SU-DHL-6 (cell line): ENCODE results near the gene ZNF668.
A peak's percentile ranks its signal among the peaks of the same experiment; 100 is the strongest.

Experiments used
- H2AFZ ChIP-seq: fragments of 200-600 bp; sonication (generic); 2 replicates; pipeline ENCODE4 v1.6.1; 2014; ENCODE audit warnings: low read depth, mild to moderate bottlenecking, moderate library complexity, mixed read lengths, antibody characterized with exemption, low read length; ENCODE audit not compliant: severe bottlenecking
- H3F3A ChIP-seq: fragments of 200-600 bp; shearing (Covaris generic); 2 replicates; pipeline ENCODE4 v1.6.0; 2016; ENCODE audit warnings: antibody characterized with exemption, mild to moderate bottlenecking; ENCODE audit not compliant: insufficient read depth
- H3K27ac ChIP-seq: fragments of 200-600 bp; sonication (generic); 2 replicates; pipeline ENCODE4 v1.5.1; 2016; ENCODE audit warnings: low read depth, mild to moderate bottlenecking, low read length, moderate library complexity, mixed read lengths
- H3K27me3 ChIP-seq: fragments of 200-600 bp; sonication (generic), shearing (Covaris generic); 2 replicates; pipeline ENCODE4 v1.6.0; 2014; ENCODE audit warnings: mild to moderate bottlenecking, low read length
- H3K36me3 ChIP-seq: fragments of 200-600 bp; sonication (generic); 2 replicates; pipeline ENCODE4 v1.6.1; 2014; ENCODE audit warnings: mild to moderate bottlenecking, low read length, mixed read lengths
- H3K4me2 ChIP-seq: fragments of 300-600, 200-600 bp; shearing (Covaris generic), sonication (generic); 2 replicates; pipeline ENCODE4 v1.6.0; 2014; ENCODE audit warnings: low read length, low read depth, mild to moderate bottlenecking; ENCODE audit not compliant: poor library complexity, severe bottlenecking
- H3K4me3 ChIP-seq: fragments of 200-600 bp; sonication (generic); 2 replicates; pipeline ENCODE4 v1.5.1; 2014; ENCODE audit warnings: antibody characterized with exemption, low read length, mild to moderate bottlenecking, mixed read lengths; ENCODE audit not compliant: insufficient read depth, poor library complexity, severe bottlenecking
- H3K79me2 ChIP-seq: fragments of 200-600 bp; sonication (generic); 2 replicates; pipeline ENCODE4 v1.6.1; 2014; ENCODE audit warnings: mild to moderate bottlenecking, low read length, moderate library complexity; ENCODE audit not compliant: insufficient read depth
- H3K9ac ChIP-seq: fragments of 200-600 bp; sonication (generic); 2 replicates; pipeline ENCODE4 v1.7.0; 2014; ENCODE audit warnings: mild to moderate bottlenecking, low read length
- H3K9me2 ChIP-seq: fragments of 200-600 bp; sonication (generic); replicated peaks from 2 replicates; pipeline ENCODE4 v1.6.1; 2014; ENCODE audit warnings: low read length; ENCODE audit not compliant: insufficient read depth
- H3K9me3 ChIP-seq: fragments of 200-600 bp; sonication (generic); 2 replicates; pipeline ENCODE4 v1.6.1; 2014; ENCODE audit warnings: low read length, mixed read lengths; ENCODE audit not compliant: insufficient read depth
- H4K20me1 ChIP-seq: fragments of 200-600 bp; sonication (generic); 2 replicates; pipeline ENCODE4 v1.6.1; 2014; ENCODE audit warnings: low read depth, mild to moderate bottlenecking, antibody characterized with exemption, low read length, moderate library complexity, mixed read lengths
- CTCF ChIP-seq: fragments of 200-600 bp; sonication (generic); IDR thresholded peaks from one replicate; pipeline ENCODE4 v1.5.1; 2017; ENCODE audit warnings: antibody characterized with exemption, mild to moderate bottlenecking, low read length, moderate library complexity; ENCODE audit not compliant: insufficient read depth, poor library complexity, severe bottlenecking
- EZH2phosphoT487 ChIP-seq: fragments of 200-600 bp; sonication (generic), shearing (Covaris generic); conservative IDR thresholded peaks from 2 replicates; pipeline ENCODE4 v1.6.1; 2018; ENCODE audit warnings: mild to moderate bottlenecking, antibody characterized with exemption, low read length, moderate library complexity, mixed read lengths

Gene ZNF668

GRCh38 chr16:31117384-31118222 is 43.6 kb upstream of the ZNF668 start, which contains the start of gene KAT8:
Gene KAT8, plus strand, starts transcription at chr16:31117664. Its CDS starts 18 bp downstream, at chr16:31117682.
- Histone ChIP-seq H2AFZ (peak within 1 kb of the TSS; percentile 77), H3K27ac (peak within 1 kb of the TSS; percentile 73)
- TF ChIP-seq CTCF: no peak
- TF ChIP-seq EZH2phosphoT487: no peak

DNA sequence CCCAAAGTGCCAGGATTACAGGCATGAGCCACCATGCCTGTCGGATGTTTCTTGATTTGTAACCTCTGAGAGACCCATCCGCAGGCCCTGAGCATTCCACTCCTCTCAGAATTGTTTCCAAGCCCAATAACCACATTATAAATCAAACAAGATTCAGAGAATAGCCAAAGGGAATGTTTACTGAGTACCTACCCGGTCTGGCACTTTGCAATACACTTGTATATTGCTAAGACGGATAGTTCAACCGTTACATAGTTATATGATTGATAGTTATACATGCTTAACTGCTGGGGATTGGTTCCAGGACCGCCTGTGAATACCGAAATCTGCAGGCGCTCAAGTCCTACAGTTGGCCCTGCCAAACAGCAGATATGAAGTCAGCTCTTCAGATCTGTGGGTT is 40.4 kb upstream of the ZNF668 start:
- H3K27me3 ChIP-seq: no peaks in the 10 kb centered on the region
- no peak overlapping the region for H3K9ac ChIP-seq
- H3K4me3 ChIP-seq: no peak overlapping the region
- TF ChIP-seq EZH2phosphoT487 (no peak), CTCF (no peak)
- peaks cover 20% of the 10 kb centered on the region for H3K79me2 ChIP-seq
- no peak overlapping the region for H3K27ac ChIP-seq
- H3K36me3 ChIP-seq: no peaks in the 10 kb centered on the region
- H3F3A ChIP-seq: 0 out of 2 replicates have a peak, but pooled peaks cover 5% of the 10 kb centered on the region
- H3K4me2 ChIP-seq: no peak overlapping the region
- no peaks in the 10 kb centered on the region for H3K9me3 ChIP-seq
- H4K20me1 ChIP-seq: peaks cover 8% of the 10 kb centered on the region; the same call in 1 of the 2 replicates
- no peak overlapping the region for H2AFZ ChIP-seq
- H3K9me2 ChIP-seq: no peaks in the 10 kb centered on the region

More at GRCh38 chr16:31117384-31118222, 43.6 kb upstream of the ZNF668 start, which contains the start of gene KAT8:
- Histone ChIP-seq H4K20me1 (peaks cover 8% of the 10 kb centered on the region; the same call in 1 of the 2 replicates), H3F3A (0 out of 2 replicates have a peak, but pooled peaks cover 5% of the 10 kb centered on the region), H3K9ac (peak within 1 kb of the TSS; percentile 70), H3K9me2 (no peaks in the 10 kb centered on the region), H3K4me3 (peak within 1 kb of the TSS; percentile 88), H3K4me2 (peak within 1 kb of the TSS; percentile 92), H3K9me3 (no peaks in the 10 kb centered on the region), H3K36me3 (peaks cover 12% of the 10 kb centered on the region; the same call in 1 of the 2 replicates), H3K27me3 (no peaks in the 10 kb centered on the region), H3K79me2 (peaks cover 22% of the 10 kb centered on the region)

DNA sequence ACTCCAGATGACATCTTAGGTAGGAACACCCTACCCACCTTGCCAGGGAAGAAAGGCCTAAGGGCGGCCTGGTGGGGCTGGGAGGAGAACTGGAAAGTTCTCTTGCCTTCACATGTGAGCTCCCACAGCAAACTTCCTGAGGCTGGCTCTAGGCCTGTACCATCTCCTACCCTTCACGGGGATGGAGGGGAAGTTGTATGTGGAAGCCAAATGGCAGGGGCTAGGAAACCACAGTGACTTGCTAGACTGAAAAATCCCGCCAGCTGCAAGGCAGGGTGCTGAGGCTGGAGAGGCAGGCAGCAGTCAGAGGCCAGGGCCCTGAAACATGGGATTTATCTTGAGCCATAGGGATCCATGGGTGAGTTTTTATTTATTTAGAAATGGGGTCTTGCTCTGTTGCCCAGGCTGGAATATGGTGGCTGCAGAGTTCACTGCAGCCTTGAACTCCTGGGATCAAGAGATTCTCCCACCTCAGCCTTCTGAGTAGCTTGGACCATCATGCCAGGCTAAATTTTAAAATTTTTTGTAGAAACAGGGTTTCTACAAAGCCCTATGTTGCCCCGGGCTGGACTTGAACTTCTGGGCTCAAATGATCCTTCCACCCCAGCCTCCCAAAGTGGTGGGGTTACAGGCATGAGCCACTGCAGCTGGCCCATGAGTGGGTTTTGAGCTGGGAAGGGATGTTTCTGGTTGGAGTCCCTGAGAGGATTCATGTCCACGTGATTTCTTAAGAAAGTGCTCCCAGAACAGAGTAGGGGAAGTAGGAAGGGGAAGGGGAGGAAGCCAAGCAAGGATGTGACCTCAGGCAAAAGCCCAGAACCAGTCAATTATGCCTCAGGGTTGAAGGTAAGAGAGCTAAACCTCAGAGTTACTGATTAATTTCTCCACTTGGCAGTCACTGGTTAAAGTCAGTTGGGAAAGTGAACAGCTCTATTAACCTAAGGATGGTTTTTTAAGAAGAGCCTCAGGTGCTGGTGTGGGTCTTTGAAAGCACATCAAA is 39.4 kb upstream of the ZNF668 start:
- peaks cover 4% of the 10 kb centered on the region; the same call in 1 of the 2 replicates for H4K20me1 ChIP-seq
- no peak overlapping the region for H3K27ac ChIP-seq
- H3K9me3 ChIP-seq: no peaks in the 10 kb centered on the region
- no peaks in the 10 kb centered on the region for H3K27me3 ChIP-seq
- no peak overlapping the region for H3K9ac ChIP-seq
- no peak for TF ChIP-seq EZH2phosphoT487
- TF ChIP-seq CTCF: no peak
- H3K79me2 ChIP-seq: peaks cover 15% of the 10 kb centered on the region
- no peak overlapping the region for H2AFZ ChIP-seq
- 0 out of 2 replicates have a peak, but pooled peaks cover 5% of the 10 kb centered on the region for H3F3A ChIP-seq
- no peak overlapping the region for H3K4me3 ChIP-seq
- no peaks in the 10 kb centered on the region for H3K9me2 ChIP-seq
- no peak overlapping the region for H3K4me2 ChIP-seq
- no peaks in the 10 kb centered on the region for H3K36me3 ChIP-seq
